Thoracic aorta (tissue), 2 donors: ENCODE data around the gene ZFYVE9. TPM values are rescaled to one million over a fixed set of nuclear protein-coding genes. Genes with fewer than 3 reads are reported as not detected.

Experiments used
- ATAC-seq: fragments of 150-250 bp; one replicate; pipeline ENCODE4 v1.8.0; 2017; ENCODE audit warnings: low read depth; ENCODE audit not compliant: insufficient number of reproducible peaks, low FRiP score
- DNase-seq: peaks from one replicate; pipeline ENCODE4 v3.0.0-alpha.2; 2020; ENCODE audit warnings: low spot score
- H3K27ac ChIP-seq, 2 donors: fragments of 200-600 bp; sonication (generic); 1 replicate in 1 of 2; 2 replicates in 1 of 2; pipeline ENCODE4 v1.5.1; 2016; ENCODE audit warnings: mild to moderate bottlenecking in 2 of 2, moderate library complexity in 2 of 2
- H3K27me3 ChIP-seq: fragments of 200-600 bp; sonication (generic); replicated peaks from 2 replicates; pipeline ENCODE4 v1.6.0; 2016; ENCODE audit warnings: mild to moderate bottlenecking; ENCODE audit not compliant: insufficient read depth
- H3K36me3 ChIP-seq: fragments of 200-600 bp; sonication (generic); one replicate; pipeline ENCODE4 v1.5.1; 2016
- H3K4me1 ChIP-seq, 2 donors: fragments of 200-600 bp; sonication (generic); 1 replicate in 1 of 2; 2 replicates in 1 of 2; pipeline versions ENCODE4 v1.5.1 to v1.6.0; 2016; ENCODE audit warnings: low read depth in 2 of 2, mild to moderate bottlenecking in 1 of 2; ENCODE audit not compliant: control insufficient read depth in 1 of 2
- H3K4me3 ChIP-seq: fragments of 200-600 bp; sonication (generic); 2 replicates; pipeline ENCODE4 v1.5.1; 2016; ENCODE audit warnings: mild to moderate bottlenecking
- H3K9me3 ChIP-seq: fragments of 200-600 bp; sonication (generic); 2 replicates; pipeline ENCODE4 v1.5.1; 2016
- CTCF ChIP-seq: fragments of 200-600 bp; sonication (generic); IDR thresholded peaks from one replicate; pipeline ENCODE4 v1.5.1; 2019; ENCODE audit warnings: antibody characterized with exemption
- total RNA-seq, 2 donors: library from RNA; depleted of rRNA; stranded (reverse); fragments of >200 nt; gene quantifications; one replicate each; pipeline versions ENCODE4 v1.1.0 to v1.2.3, GENCODE V29; 2016

ZFYVE9 gene
- total RNA-seq, 2 donors from 2014 or later, result 29.6 to 45.9 TPM

GRCh38 chr1:52337439-52337838, 195.6 kb downstream of the ZFYVE9 start:
- ATAC-seq (no peak), DNase-seq (no peak)
- peaks cover 7% of the 10 kb centered on the region for H3K36me3 ChIP-seq
- no peaks in the 10 kb centered on the region for H3K9me3 ChIP-seq
- no peaks in the 10 kb centered on the region for H3K27me3 ChIP-seq
- no peaks in the 10 kb centered on the region for H3K4me1 ChIP-seq
- H3K27ac ChIP-seq, result no peak overlapping the region
- TF ChIP-seq CTCF, result no peak
- H3K4me3 ChIP-seq, result no peak overlapping the region

DNA sequence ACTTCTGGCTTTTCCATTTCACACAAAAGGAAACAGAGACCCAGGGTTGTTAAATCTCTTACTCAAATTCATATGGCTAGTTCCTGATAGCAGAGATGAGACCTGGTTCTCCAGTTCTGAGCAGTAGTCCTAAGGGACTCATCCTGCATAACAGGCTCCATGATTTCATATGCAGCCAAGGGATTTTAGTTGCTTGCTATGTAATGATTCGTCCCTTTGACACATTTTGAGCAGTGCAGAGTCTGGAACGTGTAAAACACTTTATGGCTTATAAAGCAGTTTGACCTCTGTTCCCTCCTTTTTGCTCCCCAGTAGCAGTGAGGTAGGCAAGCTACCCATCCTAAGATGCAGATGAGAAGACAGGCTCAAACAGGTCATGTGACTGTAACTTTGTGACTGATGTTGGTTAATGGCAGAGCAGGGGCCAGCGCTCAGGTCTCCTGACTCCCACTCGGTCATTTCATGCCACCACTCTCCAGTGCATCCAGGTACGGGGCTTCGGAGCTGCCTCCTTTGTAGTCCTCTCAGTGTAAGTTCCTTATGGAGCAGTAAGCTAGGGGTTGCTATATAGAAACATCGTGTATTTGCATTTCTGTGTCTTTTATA, 199.9 kb downstream of the ZFYVE9 start:
- peaks cover 3% of the 10 kb centered on the region for H3K36me3 ChIP-seq
- H3K27ac ChIP-seq, result no peak overlapping the region
- DNase-seq (no peak), ATAC-seq (no peak)
- H3K9me3 ChIP-seq, result no peaks in the 10 kb centered on the region
- no peak overlapping the region for H3K4me3 ChIP-seq
- no peaks in the 10 kb centered on the region for H3K27me3 ChIP-seq
- no peaks in the 10 kb centered on the region for H3K4me1 ChIP-seq
- TF ChIP-seq CTCF, result no peak

DNA sequence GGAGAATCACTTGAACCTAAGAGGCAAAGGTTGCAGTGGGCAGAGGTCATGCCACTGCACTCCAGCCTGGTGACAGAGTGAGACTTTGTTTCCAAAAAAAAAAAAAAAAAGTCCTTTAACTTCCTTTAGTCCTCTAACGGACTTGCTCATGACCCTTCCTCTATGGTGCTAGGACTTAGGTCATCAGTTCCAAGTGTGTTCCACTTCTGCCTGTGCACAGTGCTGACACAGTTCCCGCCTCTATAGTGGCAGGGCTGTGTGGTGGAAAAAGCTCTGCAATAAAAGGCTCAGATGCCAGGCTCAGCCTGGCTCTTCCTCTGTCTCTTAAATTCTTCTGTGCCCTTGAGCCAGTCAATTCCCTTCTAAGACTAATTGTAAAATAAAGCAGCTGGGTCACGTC, 202.1 kb downstream of the ZFYVE9 start:
- no peak for TF ChIP-seq CTCF
- peaks cover 6% of the 10 kb centered on the region for H3K36me3 ChIP-seq
- no peak overlapping the region for H3K4me3 ChIP-seq
- H3K27ac ChIP-seq, result no peak overlapping the region
- no peak for ATAC-seq
- DNase-seq, result no peak
- H3K9me3 ChIP-seq, result no peaks in the 10 kb centered on the region
- no peaks in the 10 kb centered on the region for H3K27me3 ChIP-seq
- H3K4me1 ChIP-seq, result no peaks in the 10 kb centered on the region

GRCh38 chr1:52345252-52345651, 203.4 kb downstream of the ZFYVE9 start:
- TF ChIP-seq CTCF, result no peak
- no peaks in the 10 kb centered on the region for H3K9me3 ChIP-seq
- H3K27ac ChIP-seq, result no peak overlapping the region
- H3K36me3 ChIP-seq, result peaks cover 2% of the 10 kb centered on the region
- no peak for ATAC-seq
- no peaks in the 10 kb centered on the region for H3K4me1 ChIP-seq
- DNase-seq, result no peak
- no peak overlapping the region for H3K4me3 ChIP-seq
- no peaks in the 10 kb centered on the region for H3K27me3 ChIP-seq

DNA sequence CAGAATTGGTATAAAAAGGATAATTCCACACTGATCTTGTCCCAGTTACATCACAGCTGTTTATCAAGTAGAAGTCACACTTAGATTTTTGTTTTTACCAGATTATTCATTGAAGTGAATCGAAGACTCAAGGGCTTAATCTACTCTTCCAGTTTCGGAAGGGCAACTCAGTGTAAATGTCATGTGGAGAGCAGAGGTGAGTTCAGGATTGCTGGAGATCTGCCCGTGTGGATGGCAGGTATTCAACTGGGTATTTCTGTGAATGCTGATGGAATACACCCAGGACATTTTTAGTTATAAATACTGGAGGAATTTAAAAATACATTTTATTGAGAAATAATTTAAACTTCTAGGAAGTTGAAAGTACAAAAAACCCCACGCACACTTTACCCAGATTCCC, 204.8 kb downstream of the ZFYVE9 start:
- H3K36me3 ChIP-seq, result peaks cover 2% of the 10 kb centered on the region
- no peak for TF ChIP-seq CTCF
- ATAC-seq, result no peak

More for the DNA sequence above, 204.8 kb downstream of the ZFYVE9 start:
- Histone ChIP-seq H3K4me3 (no peak overlapping the region), H3K4me1 (no peaks in the 10 kb centered on the region), H3K27ac (no peak overlapping the region), H3K27me3 (no peaks in the 10 kb centered on the region), H3K9me3 (no peaks in the 10 kb centered on the region)
- no peak for DNase-seq
